GM23338 (cell line): ENCODE measurements around the gene PPP2R2B. TPM values are rescaled to one million over a fixed set of nuclear protein-coding genes. Genes with fewer than 3 reads are reported as not detected.

Source experiments
- ATAC-seq: fragments of 200-7000 bp; cut with Tn5 transposase; 3 replicates; pipeline ENCODE4 v1.9.1; 2020
- DNase-seq: peaks from one replicate; pipeline ENCODE4 v3.0.0-alpha.2; 2015; ENCODE audit warnings: low spot score
- H2AFZ ChIP-seq: fragments of 200-600 bp; sonication (generic); 2 replicates; pipeline ENCODE4 v1.8.0; 2016; ENCODE audit warnings: antibody characterized with exemption, mild to moderate bottlenecking, moderate library complexity
- H3F3A ChIP-seq: fragments of 200-600 bp; sonication (generic); replicated peaks from 2 replicates; pipeline ENCODE4 v1.8.0; 2017; ENCODE audit warnings: antibody characterized with exemption, mixed run types, low read depth
- H3K27ac ChIP-seq: fragments of 200-600 bp; sonication (generic); 2 replicates; pipeline ENCODE4 v1.6.1; 2016; ENCODE audit warnings: low read depth
- H3K27me3 ChIP-seq: fragments of 200-600 bp; sonication (generic); 2 replicates; pipeline ENCODE4 v1.8.0; 2016; ENCODE audit warnings: mild to moderate bottlenecking, mixed run types, moderate library complexity; ENCODE audit not compliant: insufficient read depth
- H3K36me3 ChIP-seq: fragments of 200-600 bp; sonication (generic); 2 replicates; pipeline ENCODE4 v1.8.0; 2016; ENCODE audit warnings: mild to moderate bottlenecking; ENCODE audit not compliant: insufficient read depth
- H3K4me1 ChIP-seq: fragments of 200-600 bp; sonication (generic); 2 replicates; pipeline ENCODE4 v1.8.0; 2016; ENCODE audit warnings: mild to moderate bottlenecking, moderate library complexity; ENCODE audit not compliant: insufficient read depth
- H3K4me2 ChIP-seq: fragments of 200-600 bp; sonication (generic); 2 replicates; pipeline ENCODE4 v1.7.1; 2017; ENCODE audit warnings: mixed run types
- H3K4me3 ChIP-seq: fragments of 200-600 bp; sonication (generic); 2 replicates; pipeline ENCODE4 v1.6.1; 2016; ENCODE audit warnings: mixed run types
- H3K79me2 ChIP-seq: fragments of 200-600 bp; sonication (generic); replicated peaks from 2 replicates; pipeline ENCODE4 v1.8.0; 2017; ENCODE audit warnings: mild to moderate bottlenecking; ENCODE audit not compliant: insufficient read depth
- H3K9me2 ChIP-seq: fragments of 200-600 bp; sonication (generic); 2 replicates; pipeline ENCODE4 v1.8.0; 2017; ENCODE audit not compliant: insufficient read depth
- H4K20me1 ChIP-seq: fragments of 200-600 bp; sonication (generic); replicated peaks from 2 replicates; pipeline ENCODE4 v1.8.0; 2017; ENCODE audit warnings: mild to moderate bottlenecking; ENCODE audit not compliant: insufficient read depth
- H3K27ac Mint-ChIP-seq: 2 replicates; pipeline ENCODE4 v1.8.0; 2020; ENCODE audit warnings: inconsistent platforms, mild to moderate bottlenecking, moderate library complexity, mixed read lengths
- H3K27me3 Mint-ChIP-seq: 3 replicates; pipeline ENCODE4 v1.8.0; 2022; ENCODE audit warnings: low read depth, mild to moderate bottlenecking, moderate library complexity, mixed read lengths, inconsistent platforms; ENCODE audit not compliant: insufficient read depth, poor library complexity
- H3K36me3 Mint-ChIP-seq: 3 replicates; pipeline ENCODE4 v1.8.0; 2021; ENCODE audit warnings: low read depth, mild to moderate bottlenecking, inconsistent platforms, moderate library complexity, mixed read lengths
- H3K4me1 Mint-ChIP-seq: 3 replicates; pipeline ENCODE4 v1.8.0; 2020; ENCODE audit warnings: mild to moderate bottlenecking, inconsistent platforms, mixed read lengths
- H3K4me3 Mint-ChIP-seq: 3 replicates; pipeline ENCODE4 v1.8.0; 2021; ENCODE audit warnings: moderate library complexity, mild to moderate bottlenecking, inconsistent platforms, mixed read lengths
- H3K9me3 Mint-ChIP-seq: 3 replicates; pipeline ENCODE4 v1.8.0; 2020; ENCODE audit warnings: moderate library complexity, mild to moderate bottlenecking, inconsistent platforms, mixed read lengths
- CREB1 ChIP-seq: fragments of 250-450 bp; sonication (Bioruptor Pico); IDR thresholded peaks from 2 replicates; pipeline ENCODE4 v1.5.0; 2020; ENCODE audit warnings: low read depth, mild to moderate bottlenecking, moderate library complexity
- EZH2phosphoT487 ChIP-seq: fragments of 200-600 bp; sonication (generic); IDR thresholded peaks from one replicate; pipeline ENCODE4 v1.8.1; 2018; ENCODE audit warnings: antibody characterized with exemption; ENCODE audit not compliant: unreplicated experiment
- NANOG ChIP-seq: IDR thresholded peaks from 2 replicates; pipeline ENCODE4 v1.6.1; 2016; ENCODE audit warnings: antibody characterized with exemption, borderline replicate concordance
- STAT1 ChIP-seq: IDR thresholded peaks from one replicate; pipeline ENCODE4 v1.6.1; 2016; ENCODE audit warnings: antibody characterized with exemption; ENCODE audit not compliant: unreplicated experiment
- ZNF331 ChIP-seq: fragments of 250-450 bp; sonication (Bioruptor Pico); IDR thresholded peaks from 2 replicates; pipeline ENCODE4 v1.5.0; 2020; ENCODE audit warnings: low read depth, mild to moderate bottlenecking, moderate library complexity
- polyA plus RNA-seq: library from polyadenylated mRNA; unstranded; fragments of >200 nt; fragmentation: Nextera tagmentation; extraction: Ambion mirVana; gene quantifications from 2 replicates; pipeline ENCODE4 v1.2.1, GENCODE V29; 2016
- total RNA-seq: library from RNA; depleted of rRNA; stranded (reverse); fragments of >200 nt; shearing (Covaris generic); gene quantifications from 2 replicates; pipeline ENCODE4 v1.2.3, GENCODE V29; 2014
- TF ChIP-seq, protein P1 (sequence below): fragments of 250-450 bp; sonication (Bioruptor Pico); IDR thresholded peaks from 2 replicates; pipeline ENCODE4 v1.5.0; 2020; ENCODE audit warnings: mild to moderate bottlenecking, moderate library complexity
- TF ChIP-seq, protein P2 (sequence below), 2 experiments: fragments of 200-600 bp in 1 of 2; sonication (generic) in 1 of 2; conservative IDR thresholded peaks; 2 replicates each; pipeline versions ENCODE4 v1.5.1 to v1.6.1; 2016 to 2017; ENCODE audit warnings: antibody characterized with exemption in 2 of 2, low read depth in 2 of 2, mild to moderate bottlenecking in 2 of 2, moderate library complexity in 1 of 2

PPP2R2B gene
- total and polyA plus RNA-seq, 2 experiments from 2014 or later: 21.3 to 33.9 TPM

DNA sequence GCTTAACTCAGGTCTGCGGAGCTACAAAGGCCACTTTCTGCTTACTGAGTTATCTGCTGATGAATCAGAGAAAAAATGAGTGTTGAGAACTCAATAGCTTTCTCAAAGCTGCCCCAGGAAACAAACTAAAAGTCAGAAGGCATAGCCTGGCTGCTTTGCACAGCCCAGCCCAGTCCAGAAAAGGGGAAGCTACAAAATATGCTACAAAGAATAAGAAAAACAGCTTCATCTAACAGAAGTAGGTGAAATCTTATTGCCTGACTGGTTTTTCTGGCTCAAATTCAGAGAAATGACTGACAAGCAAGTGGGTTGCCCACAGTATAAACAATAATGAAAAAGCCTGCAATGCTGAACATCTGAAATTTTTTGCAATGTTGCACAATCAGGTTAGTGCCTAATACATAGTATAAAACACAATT lies 156.2 kb downstream of the PPP2R2B start (continued):
- TF ChIP-seq, protein P1, sequence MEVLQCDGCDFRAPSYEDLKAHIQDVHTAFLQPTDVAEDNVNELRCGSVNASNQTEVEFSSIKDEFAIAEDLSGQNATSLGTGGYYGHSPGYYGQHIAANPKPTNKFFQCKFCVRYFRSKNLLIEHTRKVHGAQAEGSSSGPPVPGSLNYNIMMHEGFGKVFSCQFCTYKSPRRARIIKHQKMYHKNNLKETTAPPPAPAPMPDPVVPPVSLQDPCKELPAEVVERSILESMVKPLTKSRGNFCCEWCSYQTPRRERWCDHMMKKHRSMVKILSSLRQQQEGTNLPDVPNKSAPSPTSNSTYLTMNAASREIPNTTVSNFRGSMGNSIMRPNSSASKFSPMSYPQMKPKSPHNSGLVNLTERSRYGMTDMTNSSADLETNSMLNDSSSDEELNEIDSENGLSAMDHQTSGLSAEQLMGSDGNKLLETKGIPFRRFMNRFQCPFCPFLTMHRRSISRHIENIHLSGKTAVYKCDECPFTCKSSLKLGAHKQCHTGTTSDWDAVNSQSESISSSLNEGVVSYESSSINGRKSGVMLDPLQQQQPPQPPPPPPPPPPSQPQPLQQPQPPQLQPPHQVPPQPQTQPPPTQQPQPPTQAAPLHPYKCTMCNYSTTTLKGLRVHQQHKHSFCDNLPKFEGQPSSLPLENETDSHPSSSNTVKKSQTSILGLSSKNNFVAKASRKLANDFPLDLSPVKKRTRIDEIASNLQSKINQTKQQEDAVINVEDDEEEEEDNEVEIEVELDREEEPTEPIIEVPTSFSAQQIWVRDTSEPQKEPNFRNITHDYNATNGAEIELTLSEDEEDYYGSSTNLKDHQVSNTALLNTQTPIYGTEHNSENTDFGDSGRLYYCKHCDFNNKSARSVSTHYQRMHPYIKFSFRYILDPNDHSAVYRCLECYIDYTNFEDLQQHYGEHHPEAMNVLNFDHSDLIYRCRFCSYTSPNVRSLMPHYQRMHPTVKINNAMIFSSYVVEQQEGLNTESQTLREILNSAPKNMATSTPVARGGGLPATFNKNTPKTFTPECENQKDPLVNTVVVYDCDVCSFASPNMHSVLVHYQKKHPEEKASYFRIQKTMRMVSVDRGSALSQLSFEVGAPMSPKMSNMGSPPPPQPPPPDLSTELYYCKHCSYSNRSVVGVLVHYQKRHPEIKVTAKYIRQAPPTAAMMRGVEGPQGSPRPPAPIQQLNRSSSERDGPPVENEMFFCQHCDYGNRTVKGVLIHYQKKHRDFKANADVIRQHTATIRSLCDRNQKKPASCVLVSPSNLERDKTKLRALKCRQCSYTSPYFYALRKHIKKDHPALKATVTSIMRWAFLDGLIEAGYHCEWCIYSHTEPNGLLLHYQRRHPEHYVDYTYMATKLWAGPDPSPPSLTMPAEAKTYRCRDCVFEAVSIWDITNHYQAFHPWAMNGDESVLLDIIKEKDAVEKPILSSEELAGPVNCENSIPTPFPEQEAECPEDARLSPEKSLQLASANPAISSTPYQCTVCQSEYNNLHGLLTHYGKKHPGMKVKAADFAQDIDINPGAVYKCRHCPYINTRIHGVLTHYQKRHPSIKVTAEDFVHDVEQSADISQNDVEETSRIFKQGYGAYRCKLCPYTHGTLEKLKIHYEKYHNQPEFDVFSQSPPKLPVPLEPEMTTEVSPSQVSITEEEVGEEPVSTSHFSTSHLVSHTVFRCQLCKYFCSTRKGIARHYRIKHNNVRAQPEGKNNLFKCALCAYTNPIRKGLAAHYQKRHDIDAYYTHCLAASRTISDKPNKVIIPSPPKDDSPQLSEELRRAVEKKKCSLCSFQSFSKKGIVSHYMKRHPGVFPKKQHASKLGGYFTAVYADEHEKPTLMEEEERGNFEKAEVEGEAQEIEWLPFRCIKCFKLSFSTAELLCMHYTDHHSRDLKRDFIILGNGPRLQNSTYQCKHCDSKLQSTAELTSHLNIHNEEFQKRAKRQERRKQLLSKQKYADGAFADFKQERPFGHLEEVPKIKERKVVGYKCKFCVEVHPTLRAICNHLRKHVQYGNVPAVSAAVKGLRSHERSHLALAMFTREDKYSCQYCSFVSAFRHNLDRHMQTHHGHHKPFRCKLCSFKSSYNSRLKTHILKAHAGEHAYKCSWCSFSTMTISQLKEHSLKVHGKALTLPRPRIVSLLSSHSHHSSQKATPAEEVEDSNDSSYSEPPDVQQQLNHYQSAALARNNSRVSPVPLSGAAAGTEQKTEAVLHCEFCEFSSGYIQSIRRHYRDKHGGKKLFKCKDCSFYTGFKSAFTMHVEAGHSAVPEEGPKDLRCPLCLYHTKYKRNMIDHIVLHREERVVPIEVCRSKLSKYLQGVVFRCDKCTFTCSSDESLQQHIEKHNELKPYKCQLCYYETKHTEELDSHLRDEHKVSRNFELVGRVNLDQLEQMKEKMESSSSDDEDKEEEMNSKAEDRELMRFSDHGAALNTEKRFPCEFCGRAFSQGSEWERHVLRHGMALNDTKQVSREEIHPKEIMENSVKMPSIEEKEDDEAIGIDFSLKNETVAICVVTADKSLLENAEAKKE (CRISPR knock-in tag): no peak

DNA sequence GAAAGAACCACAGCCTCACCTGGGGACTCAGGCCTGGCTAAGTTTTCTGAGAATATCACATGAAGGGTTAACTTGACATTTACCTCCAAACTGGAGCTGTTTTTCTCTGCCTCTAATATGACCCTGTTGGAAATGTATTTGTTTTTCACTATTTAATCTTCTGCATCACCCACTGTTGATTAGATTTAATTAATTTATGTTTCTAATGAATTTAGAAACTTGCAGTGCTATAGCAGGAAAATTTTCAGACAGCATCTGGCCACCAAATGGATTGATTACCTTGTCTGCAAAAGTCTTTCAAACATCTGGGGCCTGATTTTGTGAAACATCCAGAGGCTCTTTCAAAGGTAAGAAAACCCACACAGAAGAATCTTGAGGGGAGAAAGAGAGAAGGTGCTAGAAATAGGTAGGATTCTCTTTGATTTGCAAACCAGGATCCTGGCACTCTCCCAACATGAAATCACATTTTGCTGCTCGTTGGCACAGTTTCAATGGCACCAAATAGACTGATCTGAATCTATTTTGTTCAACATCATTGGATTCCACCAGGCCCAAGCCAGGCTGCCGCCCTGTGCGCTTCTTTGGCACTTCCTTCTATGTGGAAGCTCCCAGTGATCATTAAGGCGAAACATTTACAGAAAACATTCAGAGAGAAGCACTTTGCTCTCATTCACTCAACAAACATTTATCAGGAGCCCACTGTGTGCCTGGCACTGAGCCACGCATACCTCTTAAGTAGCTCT lies 157.3 kb downstream of the PPP2R2B start:
- Mint-ChIP-seq H3K36me3 (no peaks in the 10 kb centered on the region), H3K4me3 (no peak overlapping the region), H3K4me1 (peaks cover 4% of the 10 kb centered on the region; the same call in 2 of the 3 replicates), H3K9me3 (no peaks in the 10 kb centered on the region), H3K27me3 (no peaks in the 10 kb centered on the region), H3K27ac (no peak overlapping the region)
- no peak for ATAC-seq
- Histone ChIP-seq H3K27me3 (no peaks in the 10 kb centered on the region), H3K79me2 (no peaks in the 10 kb centered on the region), H4K20me1 (no peaks in the 10 kb centered on the region), H3K9me2 (no peaks in the 10 kb centered on the region), H2AFZ (no peak overlapping the region), H3K36me3 (no peaks in the 10 kb centered on the region), H3K4me3 (no peak overlapping the region), H3K27ac (no peak overlapping the region), H3K4me2 (no peak overlapping the region), H3K4me1 (no peaks in the 10 kb centered on the region; the same call in 1 of the 2 replicates), H3F3A (no peaks in the 10 kb centered on the region)
- no peak for DNase-seq
- no peak for TF ChIP-seq CREB1 (CRISPR knock-in tag)
- no peak for TF ChIP-seq NANOG
- no peak for TF ChIP-seq EZH2phosphoT487
- no peak for TF ChIP-seq STAT1
- TF ChIP-seq, protein P2, sequence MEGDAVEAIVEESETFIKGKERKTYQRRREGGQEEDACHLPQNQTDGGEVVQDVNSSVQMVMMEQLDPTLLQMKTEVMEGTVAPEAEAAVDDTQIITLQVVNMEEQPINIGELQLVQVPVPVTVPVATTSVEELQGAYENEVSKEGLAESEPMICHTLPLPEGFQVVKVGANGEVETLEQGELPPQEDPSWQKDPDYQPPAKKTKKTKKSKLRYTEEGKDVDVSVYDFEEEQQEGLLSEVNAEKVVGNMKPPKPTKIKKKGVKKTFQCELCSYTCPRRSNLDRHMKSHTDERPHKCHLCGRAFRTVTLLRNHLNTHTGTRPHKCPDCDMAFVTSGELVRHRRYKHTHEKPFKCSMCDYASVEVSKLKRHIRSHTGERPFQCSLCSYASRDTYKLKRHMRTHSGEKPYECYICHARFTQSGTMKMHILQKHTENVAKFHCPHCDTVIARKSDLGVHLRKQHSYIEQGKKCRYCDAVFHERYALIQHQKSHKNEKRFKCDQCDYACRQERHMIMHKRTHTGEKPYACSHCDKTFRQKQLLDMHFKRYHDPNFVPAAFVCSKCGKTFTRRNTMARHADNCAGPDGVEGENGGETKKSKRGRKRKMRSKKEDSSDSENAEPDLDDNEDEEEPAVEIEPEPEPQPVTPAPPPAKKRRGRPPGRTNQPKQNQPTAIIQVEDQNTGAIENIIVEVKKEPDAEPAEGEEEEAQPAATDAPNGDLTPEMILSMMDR (conservative IDR thresholded peaks at IDR 0.05; ENCODE audit: low read depth in 2 of 2): no peak
- TF ChIP-seq, protein P1 (CRISPR knock-in tag): no peak
- no peak for TF ChIP-seq ZNF331 (CRISPR knock-in tag)
